BJ (cell line): ENCODE data around the gene ICE2. TPM values are rescaled to one million over a fixed set of nuclear protein-coding genes. Genes with fewer than 3 reads are reported as not detected.

ENCODE experiments used
- CTCF ChIA-PET: fragments of 350-600 bp; formaldehyde crosslinking; extraction: SDS; loops from one replicate; lab custom pipeline; 2021; ENCODE audit warnings: antibody characterized with exemption, inconsistent platforms; lab: Yijun Ruan, JAX
- POLR2A ChIA-PET: fragments of 300-600 bp; sonication (Branson Sonifier 250); formaldehyde crosslinking; extraction: SDS; loops from one replicate; lab custom pipeline; 2021; ENCODE audit warnings: antibody characterized with exemption; lab: Charles Lee
- DNase-seq: peaks from one replicate; pipeline ENCODE4 v3.0.0-alpha.2; 2011; ENCODE audit warnings: low read depth
- H3K27me3 ChIP-seq: 2 replicates; pipeline ENCODE4 v1.6.0; 2011; ENCODE audit warnings: low read length; ENCODE audit not compliant: control insufficient read depth, insufficient read depth
- H3K36me3 ChIP-seq: 2 replicates; pipeline ENCODE4 v1.5.1; 2011; ENCODE audit warnings: low read length; ENCODE audit not compliant: control insufficient read depth, insufficient read depth
- H3K4me3 ChIP-seq: 2 replicates; pipeline ENCODE4 v1.5.1; 2011; ENCODE audit warnings: low read depth, mild to moderate bottlenecking, control low read depth, low read length
- polyA plus RNA-seq: library from polyadenylated mRNA; depleted of rRNA; stranded (reverse); fragments of >200 nt; gene quantifications from 2 replicates; pipeline ENCODE4 v1.2.3, GENCODE V29; 2011
- TF ChIP-seq, protein P1 (sequence below): IDR thresholded peaks from 2 replicates; pipeline ENCODE4 v1.5.1; 2011; ENCODE audit warnings: low read depth, mild to moderate bottlenecking, control low read depth, inconsistent platforms, low read length, moderate library complexity; ENCODE audit not compliant: insufficient read depth

ICE2 gene
- polyA plus RNA-seq, 1 experiment = 19.4 TPM

DNA sequence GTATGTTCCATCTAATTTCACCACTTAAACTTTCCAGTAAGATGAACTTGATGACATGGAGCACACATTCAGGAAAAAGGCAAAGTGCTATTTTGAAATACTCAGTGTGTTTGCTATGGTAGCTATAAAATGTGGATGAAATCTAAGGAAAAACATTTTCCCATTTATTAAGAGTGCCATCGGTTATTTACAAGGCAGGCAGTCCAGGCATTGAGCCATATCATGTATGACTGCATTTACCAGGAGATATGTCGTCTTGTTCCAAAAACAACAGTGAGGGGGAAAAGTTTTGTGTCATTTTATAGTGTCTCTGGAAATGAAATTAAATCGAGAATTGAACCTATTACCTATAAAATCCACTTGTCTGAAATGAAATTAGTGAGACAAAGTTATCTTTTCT lies 94.9 kb downstream of the ICE2 start:
- DNase-seq = no peak
- H3K4me3 ChIP-seq = no peak overlapping the region
- ChIA-PET POLR2A (no interaction called here), CTCF (interaction anchor here (1.3 kb wide), 1 partner anchor 137 kb away, joined by 3 read pairs; no protein-coding TSS in a partner anchor)
- TF ChIP-seq, protein P1, sequence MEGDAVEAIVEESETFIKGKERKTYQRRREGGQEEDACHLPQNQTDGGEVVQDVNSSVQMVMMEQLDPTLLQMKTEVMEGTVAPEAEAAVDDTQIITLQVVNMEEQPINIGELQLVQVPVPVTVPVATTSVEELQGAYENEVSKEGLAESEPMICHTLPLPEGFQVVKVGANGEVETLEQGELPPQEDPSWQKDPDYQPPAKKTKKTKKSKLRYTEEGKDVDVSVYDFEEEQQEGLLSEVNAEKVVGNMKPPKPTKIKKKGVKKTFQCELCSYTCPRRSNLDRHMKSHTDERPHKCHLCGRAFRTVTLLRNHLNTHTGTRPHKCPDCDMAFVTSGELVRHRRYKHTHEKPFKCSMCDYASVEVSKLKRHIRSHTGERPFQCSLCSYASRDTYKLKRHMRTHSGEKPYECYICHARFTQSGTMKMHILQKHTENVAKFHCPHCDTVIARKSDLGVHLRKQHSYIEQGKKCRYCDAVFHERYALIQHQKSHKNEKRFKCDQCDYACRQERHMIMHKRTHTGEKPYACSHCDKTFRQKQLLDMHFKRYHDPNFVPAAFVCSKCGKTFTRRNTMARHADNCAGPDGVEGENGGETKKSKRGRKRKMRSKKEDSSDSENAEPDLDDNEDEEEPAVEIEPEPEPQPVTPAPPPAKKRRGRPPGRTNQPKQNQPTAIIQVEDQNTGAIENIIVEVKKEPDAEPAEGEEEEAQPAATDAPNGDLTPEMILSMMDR = no peak
- H3K36me3 ChIP-seq = peaks cover 16% of the 10 kb centered on the region
- no peaks in the 10 kb centered on the region for H3K27me3 ChIP-seq

DNA sequence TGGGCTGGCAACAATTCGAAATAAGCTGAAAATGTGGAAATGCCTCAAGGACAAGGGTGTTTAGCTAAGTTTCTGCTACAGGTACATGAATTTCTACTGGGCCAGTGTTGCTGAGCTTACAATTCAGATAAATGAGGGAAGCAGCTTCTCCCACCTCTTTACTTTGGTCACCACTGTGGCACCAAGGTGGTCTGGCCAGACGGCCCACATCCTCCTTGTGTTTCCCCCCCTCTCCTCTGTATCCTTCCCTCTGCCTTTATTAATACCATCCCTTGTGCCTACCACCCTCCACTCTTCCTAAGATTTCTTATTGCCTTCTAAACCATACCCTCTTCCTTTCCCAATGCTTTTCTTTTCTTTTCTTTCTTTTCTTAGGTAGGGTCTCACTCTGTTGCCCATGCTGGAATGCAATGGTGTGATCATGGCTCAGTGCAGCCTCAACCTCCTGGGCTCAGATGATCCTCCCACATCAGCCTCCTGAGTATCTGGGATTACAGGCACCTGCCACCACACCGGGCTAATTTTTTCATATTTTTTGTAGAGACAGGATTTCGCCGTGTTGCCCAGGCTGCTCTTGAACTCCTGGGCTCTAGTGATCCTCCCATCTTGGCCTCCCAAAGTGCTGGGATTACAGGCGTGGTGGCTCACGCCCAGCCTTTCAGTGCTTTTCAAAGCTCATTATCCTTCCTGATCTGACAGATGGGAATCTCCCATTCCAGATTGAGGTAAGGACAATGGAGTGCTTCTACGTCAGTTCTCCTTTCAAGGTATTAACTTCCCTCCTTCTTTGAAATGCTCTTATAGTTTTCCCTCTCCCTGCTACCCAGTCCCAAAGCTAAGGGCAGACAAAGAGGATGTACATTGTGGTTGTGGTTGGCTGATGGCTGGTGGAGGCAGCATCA lies 95.9 kb downstream of the ICE2 start:
- TF ChIP-seq, protein P1 = no peak
- POLR2A ChIA-PET = interaction anchor here (0.6 kb wide), 1 partner anchor 82 kb away, joined by 3 read pairs; no protein-coding TSS in a partner anchor
- no peak for DNase-seq
- H3K27me3 ChIP-seq = no peaks in the 10 kb centered on the region
- CTCF ChIA-PET = interaction anchor here (0.7 to 1.3 kb wide), 6 partner anchors 21 to 138 kb away, joined by 3 to 4 read pairs (median 3); no protein-coding TSS in a partner anchor
- H3K36me3 ChIP-seq = peaks cover 16% of the 10 kb centered on the region
- no peak overlapping the region for H3K4me3 ChIP-seq

DNA sequence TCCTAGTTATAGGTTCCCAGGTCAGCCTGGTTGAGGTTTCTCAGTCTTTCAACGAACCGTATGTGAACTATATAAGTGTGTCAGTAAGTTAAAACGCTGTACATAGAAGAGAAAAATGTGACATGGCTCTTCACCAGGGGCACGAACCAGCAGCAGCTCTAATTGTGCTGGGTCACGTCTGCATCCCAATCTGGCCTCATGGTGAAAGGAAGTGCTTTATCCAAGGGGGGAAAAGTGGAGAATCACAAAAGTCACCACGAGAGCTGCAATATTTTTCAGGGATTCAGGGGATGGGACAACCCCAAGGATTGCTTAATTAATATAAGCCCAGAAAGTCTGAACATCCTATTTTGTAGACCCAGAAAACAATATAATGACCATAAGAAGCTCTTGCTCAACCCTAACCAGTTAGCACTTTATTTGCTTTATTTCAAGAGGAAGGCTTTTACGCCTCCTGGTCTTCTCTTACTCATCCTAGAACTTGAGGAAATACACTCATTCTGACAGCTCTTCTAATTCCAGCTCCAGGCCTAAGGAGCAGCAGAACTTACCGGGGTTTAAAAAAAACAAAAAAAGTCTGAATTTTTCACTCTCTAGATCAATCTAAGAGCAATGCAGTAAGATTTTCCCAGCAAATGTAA lies 97.7 kb downstream of the ICE2 start:
- H3K4me3 ChIP-seq = no peak overlapping the region
- TF ChIP-seq, protein P1 = no peak
- H3K36me3 ChIP-seq = peaks cover 20% of the 10 kb centered on the region
- no peaks in the 10 kb centered on the region for H3K27me3 ChIP-seq
- CTCF ChIA-PET = interaction anchor here (1.2 kb wide), 1 partner anchor 55 kb away, joined by 4 read pairs; no protein-coding TSS in a partner anchor
- no peak for DNase-seq
- POLR2A ChIA-PET = interaction anchor here (0.6 to 1.5 kb wide), 3 partner anchors 8 to 15 kb away, joined by 3 to 9 read pairs (median 5); no protein-coding TSS in a partner anchor

DNA sequence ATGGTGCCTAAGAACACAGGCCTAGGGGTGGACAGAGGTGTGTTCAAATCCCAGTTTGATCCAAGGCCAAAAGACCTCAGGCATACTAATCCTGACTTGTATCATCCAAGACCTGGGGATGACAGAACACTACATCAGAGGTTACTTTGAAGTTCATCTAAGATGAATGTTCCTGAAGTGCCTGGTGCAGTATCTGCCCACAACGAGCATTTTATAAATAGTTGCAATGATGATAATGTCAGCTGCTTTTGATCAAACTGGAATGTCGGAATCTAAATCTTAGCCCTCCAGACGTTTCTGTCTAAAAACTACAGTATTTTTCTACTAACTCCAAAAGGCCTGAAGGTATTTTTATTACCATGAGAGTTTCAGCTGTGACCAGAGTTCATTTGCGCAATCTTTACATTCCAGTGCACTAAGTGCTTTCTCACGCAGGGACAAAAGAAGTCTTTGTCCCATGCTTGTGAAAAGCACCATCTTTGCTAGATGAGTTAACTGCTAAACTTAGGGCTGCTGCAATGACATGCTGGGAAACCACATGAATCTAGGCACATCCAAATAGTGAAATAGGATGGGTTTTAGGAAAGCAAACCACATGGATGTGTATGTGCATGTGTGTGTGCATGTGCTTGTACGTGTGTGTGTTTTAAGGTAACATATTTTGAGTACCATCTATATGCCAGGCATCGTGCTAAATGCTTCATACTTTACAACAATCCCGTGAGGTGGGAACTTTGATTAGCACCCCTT lies 99.2 kb downstream of the ICE2 start:
- CTCF ChIA-PET = no interaction called here
- peaks cover 22% of the 10 kb centered on the region for H3K36me3 ChIP-seq

More for the DNA sequence above, 99.2 kb downstream of the ICE2 start:
- Histone ChIP-seq H3K4me3 (no peak overlapping the region), H3K27me3 (no peaks in the 10 kb centered on the region)
- peak; percentile 99 for DNase-seq
- TF ChIP-seq, protein P1 = no peak
- POLR2A ChIA-PET = no interaction called here
